GM21737 (cell line): Measurements from ENCODE around the gene CLCN3.
"Not testable (repeated sequence)": the region's sequence is repeated elsewhere in the genome, so short reads cannot be mapped to it uniquely, and the experiment has no call there.

ENCODE experiments used
- ATAC-seq: cut with Tn5 transposase; IDR thresholded peaks from one replicate; pipeline ENCODE4 v1.9.1; 2021; ENCODE audit warnings: mild to moderate bottlenecking, moderate library complexity; ENCODE audit not compliant: unreplicated experiment

The CLCN3 gene

DNA sequence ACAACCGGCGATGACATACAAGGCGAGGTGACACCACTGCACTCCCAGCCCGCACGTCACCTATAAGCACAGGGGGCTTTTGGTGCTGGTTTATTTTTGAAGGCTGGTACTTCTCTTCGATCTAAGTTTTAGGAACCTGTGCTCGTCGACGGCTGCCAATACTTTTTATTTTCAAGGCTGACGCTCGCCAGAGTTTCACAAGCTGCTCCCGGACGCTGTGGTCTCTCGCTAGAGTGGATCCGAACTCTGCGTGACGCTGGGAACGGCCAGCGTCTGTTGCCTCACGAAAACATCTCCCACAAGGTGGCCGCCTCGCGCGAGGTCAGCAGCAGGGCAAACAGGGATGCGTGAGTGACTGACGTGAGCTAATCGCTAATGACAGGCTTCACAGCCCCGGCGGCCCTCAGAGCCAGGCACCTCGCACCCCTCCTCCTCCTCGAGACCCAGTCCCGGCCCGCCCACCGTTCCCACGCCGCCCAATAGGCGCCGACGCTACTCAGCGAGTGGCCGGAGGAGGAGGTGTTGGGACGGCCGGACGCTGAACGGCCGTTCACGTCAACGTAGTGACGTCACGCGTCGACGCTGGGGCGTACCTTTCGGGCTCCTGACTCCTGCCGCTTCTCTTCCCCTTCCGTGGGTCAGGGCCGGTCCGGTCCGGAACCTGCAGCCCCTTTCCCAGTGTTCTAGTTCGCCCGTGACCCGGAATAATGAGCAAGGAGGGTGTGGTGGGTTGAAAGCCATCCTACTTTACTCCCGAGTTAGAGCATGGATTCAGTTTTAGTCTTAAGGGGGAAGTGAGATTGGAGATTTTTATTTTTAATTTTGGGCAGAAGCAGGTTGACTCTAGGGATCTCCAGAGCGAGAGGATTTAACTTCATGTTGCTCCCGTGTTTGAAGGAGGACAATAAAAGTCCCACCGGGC is at the start of gene CLCN3:
TSS of gene CLCN3 (plus strand) at position 621 of the 922 bp plus-strand sequence. CDS start 15,351 bp downstream, outside the sequence.
- peak; percentile 96 for ATAC-seq

GRCh38 chr4:169571012-169571411 is 49.4 kb upstream of the CLCN3 start:
- not testable (repeated sequence) for ATAC-seq

DNA sequence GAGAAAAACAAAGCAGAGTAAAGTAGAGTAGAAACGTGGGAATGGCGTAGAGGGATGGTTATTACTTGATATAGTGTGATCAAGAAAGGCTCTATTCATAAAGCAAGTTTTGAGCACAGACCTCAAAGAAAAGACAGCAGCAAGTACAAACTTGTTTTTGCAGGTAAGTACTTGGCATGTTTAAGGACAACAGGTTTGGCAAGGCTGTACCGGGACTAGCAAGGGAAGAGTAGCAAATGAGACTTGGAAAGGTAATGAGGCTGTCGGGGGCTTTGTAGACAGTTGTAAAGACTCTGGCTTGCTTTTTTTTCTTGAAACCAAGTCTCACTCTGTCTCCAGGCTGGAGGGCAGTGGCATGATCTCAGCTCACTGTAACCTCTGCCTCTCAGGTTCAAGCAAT is 48.9 kb upstream of the CLCN3 start:
- no peak for ATAC-seq

DNA sequence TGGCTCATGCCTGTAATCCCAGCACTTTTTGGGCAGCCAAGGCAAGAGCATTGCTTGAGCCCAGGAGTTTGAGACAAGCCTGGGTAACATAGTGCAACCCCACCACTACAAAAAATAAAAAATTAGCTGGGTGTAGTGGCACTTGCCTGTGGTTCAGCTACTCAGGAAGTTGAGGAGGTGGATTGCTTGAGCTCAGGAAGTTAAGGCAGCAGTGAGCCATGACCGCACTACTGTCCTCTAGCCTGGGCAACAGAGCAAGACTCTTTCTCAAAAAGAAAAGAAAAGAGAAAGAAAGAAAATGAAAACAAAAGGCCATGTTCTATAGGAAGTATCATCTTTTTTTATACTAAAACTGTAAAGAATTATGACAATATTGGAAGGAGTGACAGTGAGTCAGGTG is 46.5 kb upstream of the CLCN3 start:
- ATAC-seq, result peak; percentile 86

GRCh38 chr4:169582203-169582602 is 38.2 kb upstream of the CLCN3 start:
- peak; percentile 92 for ATAC-seq

- ATAC-seq, result no peak
These were observed 37.7 kb upstream of the CLCN3 start for GRCh38 chr4:169582706-169583105.

- no peak for ATAC-seq
These were observed 36.8 kb upstream of the CLCN3 start for GRCh38 chr4:169583563-169583962.

DNA sequence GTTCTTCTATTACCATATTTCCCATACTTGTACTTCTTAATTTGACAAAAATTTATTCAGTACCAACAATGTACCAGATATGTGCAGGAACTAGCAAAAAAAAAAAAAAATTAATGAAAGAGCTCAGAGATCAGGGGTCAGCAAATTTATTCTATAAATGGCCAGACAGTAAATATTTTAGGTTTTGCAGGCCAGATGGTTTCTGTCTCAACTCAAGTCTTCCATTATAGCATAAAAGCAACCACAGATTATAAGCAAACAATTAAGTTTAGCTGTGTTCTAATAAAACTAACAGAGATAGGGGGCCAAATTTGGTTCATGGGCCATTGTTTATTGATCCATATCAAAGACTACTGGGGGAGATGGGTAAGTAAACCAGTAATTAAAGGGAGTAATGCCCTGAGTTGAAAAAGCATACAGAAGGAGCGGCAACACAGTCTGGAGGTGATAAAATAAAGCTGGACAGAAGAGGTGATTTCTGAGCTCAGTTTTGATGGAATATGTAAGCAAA is 27.3 kb upstream of the CLCN3 start:
- no peak for ATAC-seq

DNA sequence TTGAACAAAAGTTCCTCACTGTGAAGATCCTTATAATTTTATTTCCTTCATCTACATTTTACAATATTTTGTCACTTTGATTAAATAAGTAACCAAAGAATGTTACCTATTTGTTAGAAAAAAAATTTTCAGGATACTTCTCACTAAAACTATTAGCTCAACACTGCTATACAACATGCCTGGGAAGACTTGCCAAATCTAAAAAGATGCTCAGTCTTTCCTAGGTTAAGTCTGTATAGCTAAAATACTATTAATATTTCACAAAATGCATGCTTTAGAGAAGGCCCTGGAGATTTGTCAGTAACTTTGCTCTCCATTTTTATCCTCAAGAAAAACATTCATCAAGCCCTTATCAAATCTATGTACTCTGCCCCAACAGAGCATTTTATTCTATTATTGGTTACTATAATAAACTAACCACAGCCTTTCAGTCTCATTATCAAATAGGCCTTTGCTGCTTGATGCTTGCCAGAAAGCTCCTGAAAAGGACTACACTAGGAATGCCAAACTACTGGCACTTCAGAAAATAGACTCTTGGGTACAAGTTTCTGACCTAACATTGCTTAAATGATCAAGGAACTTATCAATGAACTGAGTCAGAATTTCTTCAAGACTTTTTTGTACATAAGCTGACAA is 25.7 kb upstream of the CLCN3 start:
- no peak for ATAC-seq

DNA sequence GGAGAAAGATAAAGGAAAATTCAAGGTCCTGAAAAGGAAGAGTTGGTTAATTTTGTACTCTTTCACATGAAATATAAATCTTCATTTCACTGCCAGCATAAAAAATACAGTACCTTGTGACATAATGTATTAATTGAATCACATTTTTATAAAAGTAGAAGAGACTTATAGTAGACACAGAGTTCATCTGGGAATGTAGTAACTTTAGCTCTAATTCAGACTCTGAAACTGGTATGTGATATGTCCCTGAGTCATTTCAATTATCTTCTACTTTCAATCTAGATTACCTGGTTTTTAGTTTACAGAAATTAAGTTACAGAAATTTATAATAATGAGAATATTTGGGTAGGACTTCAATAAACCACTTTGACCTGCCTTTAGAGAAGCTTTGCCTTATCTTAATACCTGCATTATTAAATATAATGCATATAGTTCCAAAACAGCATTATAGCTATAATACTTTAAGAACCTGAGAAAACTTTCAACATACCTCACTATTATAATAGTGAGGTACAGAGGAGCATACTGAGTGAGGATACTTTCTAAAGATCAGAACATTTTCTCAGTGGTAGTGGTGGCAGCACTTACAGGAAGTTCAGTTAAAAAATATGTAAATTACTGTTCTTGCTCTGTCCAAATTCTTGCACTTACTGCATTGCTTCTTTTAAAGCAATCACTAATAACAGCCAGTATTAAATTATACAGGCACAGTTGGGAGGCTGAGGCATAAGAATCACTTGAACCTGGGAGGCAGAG is 19.2 kb upstream of the CLCN3 start:
- ATAC-seq, result peak; percentile 50

DNA sequence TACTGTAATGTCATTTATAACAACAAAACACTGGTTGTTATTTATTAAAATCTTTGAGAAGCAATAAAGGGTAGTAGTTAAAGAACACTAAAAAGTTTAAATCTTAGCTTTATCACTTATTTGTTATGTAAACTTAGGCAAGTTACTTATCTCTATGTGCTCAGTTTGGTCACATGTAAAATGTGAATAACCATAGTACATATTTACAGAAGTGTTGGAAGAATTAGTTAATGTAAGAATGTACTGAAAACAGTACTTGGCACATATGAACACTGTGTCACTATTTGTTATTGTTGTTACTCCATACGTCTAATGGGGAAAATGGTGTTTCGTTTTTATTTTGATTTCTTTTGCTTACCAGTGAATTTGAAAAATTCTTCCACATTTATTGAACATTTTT is 17.1 kb upstream of the CLCN3 start:
- ATAC-seq, result no peak

GRCh38 chr4:169604131-169604900 is 16.1 kb upstream of the CLCN3 start:
- ATAC-seq, result peak; percentile 74

DNA sequence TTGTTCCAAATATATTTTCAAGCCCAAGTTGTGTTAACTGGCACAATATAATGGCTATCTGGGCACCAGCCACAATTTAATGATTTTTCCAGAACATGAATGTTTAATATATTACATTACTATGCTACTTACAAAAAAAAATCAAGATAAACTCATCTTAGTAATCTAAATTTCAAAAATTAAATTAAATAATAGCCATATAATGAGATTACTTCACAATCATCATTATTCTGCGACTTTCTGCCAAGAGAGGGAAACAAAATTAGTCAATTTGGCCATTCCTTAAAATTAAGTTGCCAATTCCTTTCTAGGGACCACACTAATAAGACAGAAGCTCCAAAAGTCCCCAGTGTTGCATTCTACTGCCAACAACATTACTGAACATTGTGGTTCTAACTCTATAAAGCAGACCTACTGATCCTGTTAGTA is 15.5 kb upstream of the CLCN3 start:
- no peak for ATAC-seq

GRCh38 chr4:169611157-169611556 is 9.2 kb upstream of the CLCN3 start:
- ATAC-seq, result no peak

GRCh38 chr4:169611991-169612870 is 8.1 kb upstream of the CLCN3 start, which contains the start of gene NEK1:
Gene NEK1, minus strand, starts transcription at chr4:169612583. Its CDS starts 9,953 bp downstream, at chr4:169602630.
- ATAC-seq, result peak; percentile 95

GRCh38 chr4:169612871-169613859 is 7.2 kb upstream of the CLCN3 start:
- ATAC-seq, result peak; percentile 45

DNA sequence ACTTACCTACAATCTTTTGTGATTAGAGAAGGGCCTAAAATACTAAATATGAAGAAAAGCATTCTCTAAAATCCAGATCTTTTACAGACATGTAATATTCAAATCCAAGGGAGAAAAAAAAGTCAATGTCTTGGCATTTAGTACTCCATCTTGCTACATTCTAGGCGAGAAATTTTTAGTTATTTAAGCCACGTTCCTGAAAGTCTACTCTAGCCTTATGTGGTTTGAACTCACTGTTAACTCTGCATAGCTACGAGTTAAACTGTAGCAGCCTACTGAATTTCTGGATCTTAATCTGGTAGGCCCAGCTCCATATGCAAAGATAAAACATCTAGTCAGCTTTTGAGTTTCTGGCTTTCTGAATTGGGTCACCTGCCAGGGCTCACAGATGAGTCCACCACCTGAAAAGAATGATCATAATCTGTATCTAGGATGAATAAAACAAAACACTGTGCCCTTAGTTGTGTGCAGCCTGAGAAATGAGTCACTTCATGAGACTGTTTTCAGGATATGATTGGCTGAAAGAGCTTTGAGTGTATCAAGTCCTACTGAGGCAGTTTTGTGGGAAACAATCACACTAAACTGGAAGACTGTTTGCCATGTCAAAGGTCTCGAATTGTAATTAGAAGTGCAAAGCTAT is 4.8 kb upstream of the CLCN3 start:
- ATAC-seq, result no peak

GRCh38 chr4:169616846-169617245 is 3.5 kb upstream of the CLCN3 start:
- no peak for ATAC-seq
